K562 (cell line): ENCODE measurements around the gene RNF2. TPM values are rescaled to one million over a fixed set of nuclear protein-coding genes. Genes with fewer than 3 reads are reported as not detected.

Experiments
- ATAC-seq: fragments of 200-7000 bp; cut with Tn5 transposase; 3 replicates; pipeline ENCODE4 v1.9.1; 2020; ENCODE audit warnings: moderate library complexity
- BruUV-seq: library from RNA; stranded (reverse); fragments of 400-500 nt; replicated peaks from 2 replicates; lab custom pipeline; 2021; lab: Mats Ljungman, UMichigan
- CTCF ChIA-PET: fragments of 300-600 bp; formaldehyde crosslinking; extraction: SDS; loops from one replicate; lab custom pipeline; 2021; ENCODE audit warnings: low intra/inter-chr PET ratio; lab: Yijun Ruan, JAX
- POLR2A ChIA-PET: fragments of 300-600, 350-650 bp; sonication (Branson Sonifier 250); formaldehyde crosslinking; extraction: SDS; loops from one replicate; lab custom pipeline; 2021; ENCODE audit warnings: antibody characterized with exemption, inconsistent platforms; lab: Yijun Ruan, JAX
- DNase-seq, 4 experiments: peaks; one replicate each; pipeline versions ENCODE4 v3.0.0 to v3.0.0-alpha.2; 2011 to 2018; ENCODE audit warnings: low spot score in 3 of 4, mixed read lengths in 3 of 4; ENCODE audit errors: extremely low read depth in 1 of 4
- FAIRE-seq: peaks from 2 replicates; lab custom pipeline; 2011; peaks lifted over from hg19 to GRCh38; lab: Jason Lieb, UNC
- H2AFZ ChIP-seq: 2 replicates; pipeline ENCODE4 v1.6.0; 2011; ENCODE audit warnings: low read depth, low read length, control low read depth, inconsistent platforms
- H3K27ac ChIP-seq: fragments of 200-600 bp; 3 replicates; pipeline ENCODE4 v1.8.0; 2011; ENCODE audit warnings: low read depth, mild to moderate bottlenecking, control low read depth, inconsistent platforms, low read length, moderate library complexity, mixed read lengths; ENCODE audit errors: extremely low read depth
- H3K27me3 ChIP-seq, 2 experiments: fragments of 300-600 bp in 1 of 2; 2 replicates in 1 of 2; 3 replicates in 1 of 2; pipeline versions ENCODE4 v1.6.0 to v1.8.0; 2011; ENCODE audit warnings: inconsistent platforms in 2 of 2, low read length in 2 of 2, mild to moderate bottlenecking in 1 of 2, mixed read lengths in 1 of 2, moderate library complexity in 1 of 2; ENCODE audit not compliant: control insufficient read depth in 2 of 2, insufficient read depth in 2 of 2
- H3K36me3 ChIP-seq: fragments of 300-600 bp; 3 replicates; pipeline ENCODE4 v1.8.0; 2011; ENCODE audit warnings: mild to moderate bottlenecking, low read length, inconsistent platforms; ENCODE audit not compliant: control insufficient read depth, insufficient read depth
- H3K4me1 ChIP-seq, 2 experiments: fragments of 200-600 bp in 1 of 2; replicated peaks in 1 of 2; 2 replicates in 1 of 2; 3 replicates in 1 of 2; pipeline versions ENCODE4 v1.5.1 to v1.8.0; 2011; ENCODE audit warnings: inconsistent platforms in 2 of 2, low read length in 2 of 2, mild to moderate bottlenecking in 1 of 2, mixed read lengths in 1 of 2, moderate library complexity in 1 of 2; ENCODE audit not compliant: control insufficient read depth in 2 of 2, insufficient read depth in 2 of 2
- H3K4me2 ChIP-seq: 2 replicates; pipeline ENCODE4 v1.6.1; 2011; ENCODE audit warnings: low read length, control low read depth, inconsistent platforms, mixed read lengths; ENCODE audit not compliant: insufficient read depth
- H3K4me3 ChIP-seq: fragments of 200-600 bp; sonication (generic), shearing (Covaris generic); 2 replicates; pipeline ENCODE4 v1.5.1; 2016; ENCODE audit warnings: control low read depth, inconsistent platforms
- H3K79me2 ChIP-seq: fragments of 200-600 bp; 3 replicates; pipeline ENCODE4 v1.8.0; 2011; ENCODE audit warnings: low read length, inconsistent platforms; ENCODE audit not compliant: control insufficient read depth, insufficient read depth
- H3K9ac ChIP-seq, 2 experiments: 2 replicates each; pipeline versions ENCODE4 v1.6.0 to v1.6.1; 2011; ENCODE audit warnings: low read depth in 2 of 2, low read length in 2 of 2, control low read depth in 1 of 2, inconsistent platforms in 1 of 2, mild to moderate bottlenecking in 1 of 2, mixed read lengths in 1 of 2; ENCODE audit not compliant: insufficient read depth in 1 of 2
- H3K9me1 ChIP-seq: one replicate; pipeline ENCODE4 v1.6.0; 2011; ENCODE audit warnings: inconsistent platforms, mild to moderate bottlenecking, low read length, moderate library complexity; ENCODE audit not compliant: control insufficient read depth, insufficient read depth
- H3K9me3 ChIP-seq: replicated peaks from 2 replicates; pipeline ENCODE4 v1.5.1; 2011; ENCODE audit warnings: low read depth, low read length, inconsistent platforms; ENCODE audit not compliant: control insufficient read depth, insufficient read depth
- H4K20me1 ChIP-seq: replicated peaks from 2 replicates; pipeline ENCODE4 v1.6.1; 2011; ENCODE audit warnings: low read length, inconsistent platforms, mixed read lengths; ENCODE audit not compliant: control insufficient read depth, insufficient read depth
- ARID1B ChIP-seq: fragments of 450-650 bp; IDR thresholded peaks from 2 replicates; pipeline ENCODE4 v1.6.1; 2016; ENCODE audit warnings: antibody characterized with exemption, mild to moderate bottlenecking, inconsistent platforms
- ERF ChIP-seq: fragments of 450-650 bp; formaldehyde crosslinking; IDR thresholded peaks from 2 replicates; pipeline ENCODE4 v1.4.0; 2020; ENCODE audit warnings: mild to moderate bottlenecking, mixed read lengths
- HDAC6 ChIP-seq: IDR thresholded peaks from 2 replicates; pipeline ENCODE4 v1.6.1; 2012; ENCODE audit warnings: low read depth, mild to moderate bottlenecking, control low read depth, inconsistent platforms, low read length, moderate library complexity
- KLF10 ChIP-seq: fragments of 250-450 bp; sonication (Bioruptor Pico); IDR thresholded peaks from 2 replicates; pipeline ENCODE4 v1.6.1; 2021; ENCODE audit warnings: matching md5 sums
- TRIM28 ChIP-seq: fragments of 450-650 bp; IDR thresholded peaks from 2 replicates; pipeline ENCODE4 v1.6.1; 2017
- XRCC5 ChIP-seq: fragments of 200-400 bp; formaldehyde crosslinking; IDR thresholded peaks from 2 replicates; pipeline ENCODE4 v1.6.1; 2017; ENCODE audit warnings: low read depth, mild to moderate bottlenecking, low read length
- ZSCAN32 ChIP-seq: fragments of 450-650 bp; formaldehyde crosslinking; IDR thresholded peaks from 2 replicates; pipeline ENCODE4 v1.4.0; 2020; ENCODE audit warnings: mild to moderate bottlenecking, moderate library complexity
- WGBS: fragments of 100-300 bp; shearing (Covaris generic); methylation state at CpG from one replicate; pipeline ENCODE4 v1.1.6; 2016; ENCODE audit warnings: low coverage, mixed read lengths; ENCODE audit not compliant: insufficient coverage; ENCODE audit errors: missing lambda C conversion rate; 5-methylcytosine and 5-hydroxymethylcytosine counted together
- in situ Hi-C: fragments of 300-500 bp; cut with MboI; formaldehyde crosslinking; loops from 4 replicates; pipeline ENCODE4 v1.15.0; 2018; ENCODE audit warnings: inconsistent platforms, mixed read lengths
- intact Hi-C: fragments of 100-400 bp; cut with micrococcal nuclease; formaldehyde crosslinking; loops from 2 replicates; pipeline ENCODE4 v1.14.2; 2022
- polyA plus RNA-seq, 8 experiments: library from polyadenylated mRNA; depleted of rRNA in 4 of 8; stranded (reverse) in 5 of 8; unstranded in 3 of 8; fragments of >200 nt; fragmentation: Nextera tagmentation in 2 of 8; fragmentation: Illumina TruSeq in 1 of 8; extraction: Ambion mirVana in 2 of 8; extraction: Trizol in 1 of 8; gene quantifications; 2 replicates each; pipeline versions ENCODE4 v1.2.1 to v1.2.3, GENCODE V29; 2011 to 2014; ENCODE audit warnings: inconsistent platforms in 1 of 8, missing spikeins in 1 of 8
- total RNA-seq, 7 experiments: library from RNA; depleted of rRNA in 6 of 7; stranded (reverse); fragments of >200 nt in 6 of 7; fragmentation: Illumina TruSeq in 2 of 7; extraction: Trizol in 2 of 7; gene quantifications; 2 replicates each; pipeline versions ENCODE4 v1.2.1 to v1.2.3, GENCODE V29; 2011 to 2021; ENCODE audit warnings: low replicate concordance in 1 of 7
- TF ChIP-seq, protein P1 (sequence below): fragments of 150-350 bp; IDR thresholded peaks from 2 replicates; pipeline ENCODE4 v1.6.1; 2014; ENCODE audit warnings: low read depth, mild to moderate bottlenecking, low read length, borderline replicate concordance
- TF ChIP-seq, protein P2 (sequence below): sonication (generic); formaldehyde crosslinking; IDR thresholded peaks from 2 replicates; pipeline ENCODE4 v1.8.1; 2023; ENCODE audit warnings: mild to moderate bottlenecking, missing genetic modification reagents, moderate library complexity
- TF ChIP-seq, protein P3 (sequence below): fragments of 250-450 bp; sonication (Bioruptor Pico); IDR thresholded peaks from 2 replicates; pipeline ENCODE4 v1.4.0; 2020; ENCODE audit warnings: mild to moderate bottlenecking
- TF ChIP-seq, protein P4 (sequence below): fragments of 450-650 bp; IDR thresholded peaks from one replicate; pipeline ENCODE4 v1.6.1; 2018; ENCODE audit warnings: mild to moderate bottlenecking, moderate library complexity; ENCODE audit not compliant: partially characterized antibody

Gene RNF2
- total and polyA plus RNA-seq, 9 of the 15 experiments (the other 6 are each of a cell fraction or from before 2014, with no cell fraction given): 7.1 to 66.5 (median 32.9) TPM

DNA sequence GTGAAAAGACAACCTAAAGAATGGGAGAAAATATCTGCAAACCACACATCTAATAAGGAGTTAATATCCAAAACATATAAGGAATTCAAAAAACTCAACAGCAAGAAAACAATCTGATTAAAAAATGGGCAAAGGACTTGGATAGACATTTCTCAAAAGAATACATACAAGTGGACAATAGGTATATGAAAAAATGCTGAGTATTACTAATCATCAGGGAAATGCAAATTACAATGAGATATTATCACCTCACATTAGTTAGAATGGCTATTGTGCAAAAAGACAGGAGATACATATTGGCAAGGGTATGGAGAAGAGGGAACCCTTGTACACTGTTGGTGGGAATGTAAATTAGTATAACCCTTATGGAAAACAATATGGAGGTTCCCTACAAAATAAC lies 66.5 kb downstream of the RNF2 start (continued):
- TF ChIP-seq, protein P1, sequence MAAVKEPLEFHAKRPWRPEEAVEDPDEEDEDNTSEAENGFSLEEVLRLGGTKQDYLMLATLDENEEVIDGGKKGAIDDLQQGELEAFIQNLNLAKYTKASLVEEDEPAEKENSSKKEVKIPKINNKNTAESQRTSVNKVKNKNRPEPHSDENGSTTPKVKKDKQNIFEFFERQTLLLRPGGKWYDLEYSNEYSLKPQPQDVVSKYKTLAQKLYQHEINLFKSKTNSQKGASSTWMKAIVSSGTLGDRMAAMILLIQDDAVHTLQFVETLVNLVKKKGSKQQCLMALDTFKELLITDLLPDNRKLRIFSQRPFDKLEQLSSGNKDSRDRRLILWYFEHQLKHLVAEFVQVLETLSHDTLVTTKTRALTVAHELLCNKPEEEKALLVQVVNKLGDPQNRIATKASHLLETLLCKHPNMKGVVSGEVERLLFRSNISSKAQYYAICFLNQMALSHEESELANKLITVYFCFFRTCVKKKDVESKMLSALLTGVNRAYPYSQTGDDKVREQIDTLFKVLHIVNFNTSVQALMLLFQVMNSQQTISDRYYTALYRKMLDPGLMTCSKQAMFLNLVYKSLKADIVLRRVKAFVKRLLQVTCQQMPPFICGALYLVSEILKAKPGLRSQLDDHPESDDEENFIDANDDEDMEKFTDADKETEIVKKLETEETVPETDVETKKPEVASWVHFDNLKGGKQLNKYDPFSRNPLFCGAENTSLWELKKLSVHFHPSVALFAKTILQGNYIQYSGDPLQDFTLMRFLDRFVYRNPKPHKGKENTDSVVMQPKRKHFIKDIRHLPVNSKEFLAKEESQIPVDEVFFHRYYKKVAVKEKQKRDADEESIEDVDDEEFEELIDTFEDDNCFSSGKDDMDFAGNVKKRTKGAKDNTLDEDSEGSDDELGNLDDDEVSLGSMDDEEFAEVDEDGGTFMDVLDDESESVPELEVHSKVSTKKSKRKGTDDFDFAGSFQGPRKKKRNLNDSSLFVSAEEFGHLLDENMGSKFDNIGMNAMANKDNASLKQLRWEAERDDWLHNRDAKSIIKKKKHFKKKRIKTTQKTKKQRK: no peak
- TF ChIP-seq KLF10: no peak
- TF ChIP-seq, protein P2, sequence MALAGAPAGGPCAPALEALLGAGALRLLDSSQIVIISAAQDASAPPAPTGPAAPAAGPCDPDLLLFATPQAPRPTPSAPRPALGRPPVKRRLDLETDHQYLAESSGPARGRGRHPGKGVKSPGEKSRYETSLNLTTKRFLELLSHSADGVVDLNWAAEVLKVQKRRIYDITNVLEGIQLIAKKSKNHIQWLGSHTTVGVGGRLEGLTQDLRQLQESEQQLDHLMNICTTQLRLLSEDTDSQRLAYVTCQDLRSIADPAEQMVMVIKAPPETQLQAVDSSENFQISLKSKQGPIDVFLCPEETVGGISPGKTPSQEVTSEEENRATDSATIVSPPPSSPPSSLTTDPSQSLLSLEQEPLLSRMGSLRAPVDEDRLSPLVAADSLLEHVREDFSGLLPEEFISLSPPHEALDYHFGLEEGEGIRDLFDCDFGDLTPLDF (CRISPR knock-in tag): no peak

DNA sequence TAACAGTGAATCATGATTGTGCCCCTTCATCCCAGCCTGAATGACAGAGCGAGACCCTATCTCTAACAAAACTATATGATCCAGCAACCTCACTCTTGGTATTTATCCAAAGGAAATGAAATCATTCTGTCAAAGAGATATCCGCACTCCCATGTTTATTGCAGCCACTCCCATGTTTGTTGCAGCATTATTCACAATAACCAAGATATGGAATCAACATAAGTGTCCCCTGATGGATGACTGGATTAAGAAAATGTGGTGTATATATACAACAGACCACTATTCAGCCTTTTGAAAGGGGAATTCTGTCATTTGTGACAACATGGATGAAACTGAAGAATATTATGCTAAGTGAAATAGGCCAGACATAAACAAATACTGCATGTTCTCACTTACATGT lies 67.0 kb downstream of the RNF2 start:
- CTCF ChIA-PET: no interaction called here
- Histone ChIP-seq H3K9ac (no peak overlapping the region), H3K4me1 (no peaks in the 10 kb centered on the region), H3K9me3 (peaks cover 3% of the 10 kb centered on the region; the same call in 1 of the 2 replicates), H3K27ac (no peak overlapping the region), H4K20me1 (no peaks in the 10 kb centered on the region), H3K4me2 (no peak overlapping the region), H3K36me3 (no peaks in the 10 kb centered on the region), H3K27me3 (no peaks in the 10 kb centered on the region), H3K4me3 (no peak overlapping the region), H2AFZ (no peak overlapping the region), H3K9me1 (no peaks in the 10 kb centered on the region), H3K79me2 (no peaks in the 10 kb centered on the region)
- POLR2A ChIA-PET: no interaction called here
- 36% methylated on average over 2 of the region's 2 CpGs for WGBS
- FAIRE-seq (no peak), DNase-seq (no peak), ATAC-seq (no peak)
- in situ Hi-C loops: no loop called here
- no peak for TF ChIP-seq ZSCAN32 (CRISPR knock-in tag)
- TF ChIP-seq, protein P3, sequence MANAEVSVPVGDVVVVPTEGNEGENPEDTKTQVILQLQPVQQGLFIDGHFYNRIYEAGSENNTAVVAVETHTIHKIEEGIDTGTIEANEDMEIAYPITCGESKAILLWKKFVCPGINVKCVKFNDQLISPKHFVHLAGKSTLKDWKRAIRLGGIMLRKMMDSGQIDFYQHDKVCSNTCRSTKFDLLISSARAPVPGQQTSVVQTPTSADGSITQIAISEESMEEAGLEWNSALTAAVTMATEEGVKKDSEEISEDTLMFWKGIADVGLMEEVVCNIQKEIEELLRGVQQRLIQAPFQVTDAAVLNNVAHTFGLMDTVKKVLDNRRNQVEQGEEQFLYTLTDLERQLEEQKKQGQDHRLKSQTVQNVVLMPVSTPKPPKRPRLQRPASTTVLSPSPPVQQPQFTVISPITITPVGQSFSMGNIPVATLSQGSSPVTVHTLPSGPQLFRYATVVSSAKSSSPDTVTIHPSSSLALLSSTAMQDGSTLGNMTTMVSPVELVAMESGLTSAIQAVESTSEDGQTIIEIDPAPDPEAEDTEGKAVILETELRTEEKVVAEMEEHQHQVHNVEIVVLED (CRISPR knock-in tag): no peak
- no peak for TF ChIP-seq XRCC5
- no peak for TF ChIP-seq ARID1B
- no peak for TF ChIP-seq HDAC6
- TF ChIP-seq ERF (CRISPR knock-in tag): no peak
- no peak for TF ChIP-seq TRIM28
- TF ChIP-seq, protein P4, sequence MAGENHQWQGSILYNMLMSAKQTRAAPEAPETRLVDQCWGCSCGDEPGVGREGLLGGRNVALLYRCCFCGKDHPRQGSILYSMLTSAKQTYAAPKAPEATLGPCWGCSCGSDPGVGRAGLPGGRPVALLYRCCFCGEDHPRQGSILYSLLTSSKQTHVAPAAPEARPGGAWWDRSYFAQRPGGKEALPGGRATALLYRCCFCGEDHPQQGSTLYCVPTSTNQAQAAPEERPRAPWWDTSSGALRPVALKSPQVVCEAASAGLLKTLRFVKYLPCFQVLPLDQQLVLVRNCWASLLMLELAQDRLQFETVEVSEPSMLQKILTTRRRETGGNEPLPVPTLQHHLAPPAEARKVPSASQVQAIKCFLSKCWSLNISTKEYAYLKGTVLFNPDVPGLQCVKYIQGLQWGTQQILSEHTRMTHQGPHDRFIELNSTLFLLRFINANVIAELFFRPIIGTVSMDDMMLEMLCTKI: no peak
- intact Hi-C loops: no loop called here
- BruUV-seq: no TSS peak
